C4-2B (cell line): ENCODE measurements around the gene LRFN4.

Source experiments
- H3K27ac ChIP-seq: fragments of 450-650 bp; 2 replicates; pipeline ENCODE4 v1.5.1; 2017
- CTCF ChIP-seq: fragments of 450-650 bp; conservative IDR thresholded peaks from 2 replicates; pipeline ENCODE4 v1.5.1; 2017; ENCODE audit warnings: mild to moderate bottlenecking
- ZFX ChIP-seq: fragments of 450-650 bp; IDR thresholded peaks from 2 replicates; pipeline ENCODE4 v1.6.1; 2017

The LRFN4 gene

GRCh38 chr11:66888282-66888681 is 31.4 kb downstream of the LRFN4 start:
- peak overlapping the region; percentile 9 for H3K27ac ChIP-seq
- TF ChIP-seq ZFX: no peak
- no peak for TF ChIP-seq CTCF

- TF ChIP-seq CTCF: no peak
- TF ChIP-seq ZFX: no peak
- H3K27ac ChIP-seq: no peak overlapping the region
Measured at GRCh38 chr11:66889960-66890359, 33.1 kb downstream of the LRFN4 start.

- peak overlapping the region; percentile 23 for H3K27ac ChIP-seq
- TF ChIP-seq CTCF (no peak), ZFX (no peak)
Measured at GRCh38 chr11:66891851-66892660, 35.2 kb downstream of the LRFN4 start.

GRCh38 chr11:66892911-66893310 is 36.0 kb downstream of the LRFN4 start:
- peak overlapping the region; percentile 23 for H3K27ac ChIP-seq
- TF ChIP-seq ZFX (no peak), CTCF (no peak)

- no peak overlapping the region for H3K27ac ChIP-seq
- TF ChIP-seq ZFX: no peak
- TF ChIP-seq CTCF: no peak
Measured at GRCh38 chr11:66894141-66894540, 37.3 kb downstream of the LRFN4 start.

- TF ChIP-seq ZFX (no peak), CTCF (no peak)
- H3K27ac ChIP-seq: no peak overlapping the region
Measured at GRCh38 chr11:66901964-66902390, 45.1 kb downstream of the LRFN4 start.

GRCh38 chr11:66902486-66903177 is 45.8 kb downstream of the LRFN4 start:
- H3K27ac ChIP-seq: no peak overlapping the region
- no peak for TF ChIP-seq CTCF
- TF ChIP-seq ZFX: no peak
